Endodermal cell (in vitro differentiated cells): Measurements from ENCODE around the gene NUDT16L1. TPM values are rescaled to one million over a fixed set of nuclear protein-coding genes. Genes with fewer than 3 reads are reported as not detected.
A peak's percentile ranks its signal among the peaks of the same experiment; 100 is the strongest.

ENCODE experiments used
- DNase-seq: peaks from one replicate; pipeline ENCODE4 v3.0.0-alpha.2; 2017
- H3K27ac ChIP-seq: 2 replicates; pipeline ENCODE4 v1.5.1; 2013; ENCODE audit warnings: mild to moderate bottlenecking, low read depth, low read length, moderate library complexity
- H3K27me3 ChIP-seq: 2 replicates; pipeline ENCODE4 v1.6.1; 2013; ENCODE audit warnings: mild to moderate bottlenecking, low read length, moderate library complexity; ENCODE audit not compliant: insufficient read depth, control insufficient read depth, poor library complexity, severe bottlenecking
- H3K36me3 ChIP-seq: 2 replicates; pipeline ENCODE4 v1.7.0; 2013; ENCODE audit warnings: mild to moderate bottlenecking, low read length, moderate library complexity; ENCODE audit not compliant: control insufficient read depth, insufficient read depth
- H3K4me1 ChIP-seq: one replicate; pipeline ENCODE4 v1.7.0; 2013; ENCODE audit warnings: low read length; ENCODE audit not compliant: control insufficient read depth, insufficient read depth
- H3K4me3 ChIP-seq: 2 replicates; pipeline ENCODE4 v1.5.1; 2013; ENCODE audit warnings: mild to moderate bottlenecking, low read length, moderate library complexity
- H3K9ac ChIP-seq: 2 replicates; pipeline ENCODE4 v1.6.1; 2013; ENCODE audit warnings: mild to moderate bottlenecking, low read length, moderate library complexity; ENCODE audit not compliant: poor library complexity, severe bottlenecking; ENCODE audit errors: extremely low read depth
- H3K9me3 ChIP-seq: 2 replicates; pipeline ENCODE4 v1.6.1; 2013; ENCODE audit warnings: mild to moderate bottlenecking, low read length, moderate library complexity; ENCODE audit not compliant: control insufficient read depth
- H3K27ac Mint-ChIP-seq: 2 replicates; pipeline ENCODE4 v1.8.0; 2020; ENCODE audit warnings: mixed read lengths
- H3K27me3 Mint-ChIP-seq: 2 replicates; pipeline ENCODE4 v1.8.0; 2021; ENCODE audit warnings: mild to moderate bottlenecking, mixed read lengths; ENCODE audit not compliant: insufficient read depth
- H3K36me3 Mint-ChIP-seq: 2 replicates; pipeline ENCODE4 v1.8.0; 2020; ENCODE audit warnings: low read depth, mixed read lengths
- H3K4me1 Mint-ChIP-seq: 2 replicates; pipeline ENCODE4 v1.8.0; 2020; ENCODE audit warnings: mixed read lengths
- H3K4me3 Mint-ChIP-seq: 2 replicates; pipeline ENCODE4 v1.8.0; 2020; ENCODE audit warnings: mild to moderate bottlenecking, moderate library complexity, mixed read lengths
- H3K9me3 Mint-ChIP-seq: 2 replicates; pipeline ENCODE4 v1.8.0; 2020; ENCODE audit warnings: mild to moderate bottlenecking, mixed read lengths
- CTCF ChIP-seq: fragments of 200-600 bp; sonication (generic); conservative IDR thresholded peaks from 2 replicates; pipeline ENCODE4 v1.5.0; 2021; ENCODE audit warnings: antibody characterized with exemption, mild to moderate bottlenecking
- WGBS, 2 experiments: methylation state at CpG; one replicate each; pipeline versions ENCODE4 v1.1.5 to v1.1.7; 2013; ENCODE audit warnings: missing lambda C conversion rate in 2 of 2, mixed read lengths in 1 of 2; ENCODE audit not compliant: insufficient coverage in 1 of 2, insufficient read length in 1 of 2; 5-methylcytosine and 5-hydroxymethylcytosine counted together
- total RNA-seq, 2 donors: library from RNA; stranded (reverse); fragmentation: NEBNext Ultra II Directional in 1 of 2; extraction: Animal tissue kit (Norgen Biotek cat#: 25700) in 1 of 2; gene quantifications; 2 replicates in 1 of 2; 3 replicates in 1 of 2; pipeline ENCODE4 v1.2.1, GENCODE V29; 2021

Gene NUDT16L1
- total RNA-seq, 2 donors from 2014 or later = 38.6 to 40.7 TPM

GRCh38 chr16:4733747-4734062, 40.3 kb downstream of the NUDT16L1 start:
- Mint-ChIP-seq H3K4me3 (peak overlapping the region; percentile 88), H3K36me3 (peaks cover 17% of the 10 kb centered on the region), H3K27ac (peak overlapping the region; percentile 92), H3K4me1 (peaks cover 2% of the 10 kb centered on the region), H3K27me3 (peaks cover 3% of the 10 kb centered on the region), H3K9me3 (no peaks in the 10 kb centered on the region)
- H3K27me3 ChIP-seq = no peaks in the 10 kb centered on the region
- H3K9me3 ChIP-seq = no peaks in the 10 kb centered on the region
- H3K36me3 ChIP-seq = peaks cover 19% of the 10 kb centered on the region
- 0% methylated on average over 11 to 19 of the region's 19 CpGs for whole genome bisulfite sequencing, 2 experiments
- no peak for TF ChIP-seq CTCF
- peak overlapping the region; percentile 97 for H3K4me3 ChIP-seq
- H3K4me1 ChIP-seq = no peaks in the 10 kb centered on the region
- no peak for DNase-seq
- peak overlapping the region; percentile 99 for H3K27ac ChIP-seq
- peak overlapping the region; percentile 64 for H3K9ac ChIP-seq

- Mint-ChIP-seq H3K9me3 (no peaks in the 10 kb centered on the region), H3K27ac (peak within 1 kb of the TSS; percentile 96), H3K27me3 (peaks cover 3% of the 10 kb centered on the region), H3K4me3 (peak within 1 kb of the TSS; percentile 88), H3K36me3 (peaks cover 12% of the 10 kb centered on the region), H3K4me1 (peaks cover 2% of the 10 kb centered on the region)
- H3K27ac ChIP-seq = peak within 1 kb of the TSS; percentile 99
- H3K27me3 ChIP-seq = no peaks in the 10 kb centered on the region
- no peaks in the 10 kb centered on the region for H3K9me3 ChIP-seq
- TF ChIP-seq CTCF = no peak
- peak within 1 kb of the TSS; percentile 88 for H3K9ac ChIP-seq
- H3K4me3 ChIP-seq = peak within 1 kb of the TSS; percentile 97
- 0 to 1% methylated on average over 21 to 70 of the region's 70 CpGs for WGBS, 2 experiments
- peaks cover 14% of the 10 kb centered on the region for H3K36me3 ChIP-seq
- peak; percentile 99 for DNase-seq
- H3K4me1 ChIP-seq = no peaks in the 10 kb centered on the region
Observed at GRCh38 chr16:4734063-4734729, 40.8 kb downstream of the NUDT16L1 start, which contains the start of the genes ANKS3 and DNAAF8. ANKS3 (minus strand) TSS chr16:4734271; CDS start chr16:4730149, 4,122 bp downstream. DNAAF8 (plus strand) TSS chr16:4734537; CDS start chr16:4736515, 1,978 bp downstream.

- peak overlapping the region; percentile 99 for H3K27ac ChIP-seq
- no peaks in the 10 kb centered on the region for H3K27me3 ChIP-seq
- peak overlapping the region; percentile 97 for H3K4me3 ChIP-seq
- peak overlapping the region; percentile 96 for H3K27ac Mint-ChIP-seq
- peak overlapping the region; percentile 88 for H3K9ac ChIP-seq
- H3K36me3 ChIP-seq = peaks cover 10% of the 10 kb centered on the region
- H3K9me3 Mint-ChIP-seq = no peaks in the 10 kb centered on the region
- H3K4me1 ChIP-seq = no peaks in the 10 kb centered on the region
- H3K36me3 Mint-ChIP-seq = peaks cover 8% of the 10 kb centered on the region
- H3K27me3 Mint-ChIP-seq = peaks cover 3% of the 10 kb centered on the region
- H3K9me3 ChIP-seq = no peaks in the 10 kb centered on the region
- DNase-seq = peak; percentile 96
- TF ChIP-seq CTCF = no peak
- WGBS, 2 experiments = 16 to 17% methylated on average over 29 to 38 of the region's 38 CpGs
- peak overlapping the region; percentile 88 for H3K4me3 Mint-ChIP-seq
- peaks cover 2% of the 10 kb centered on the region for H3K4me1 Mint-ChIP-seq
Observed at GRCh38 chr16:4734730-4735535, 41.6 kb downstream of the NUDT16L1 start.
